Astrocyte of the hippocampus (primary cell): Measurements from ENCODE around the gene RASSF10.
A peak's percentile ranks its signal among the peaks of the same experiment; 100 is the strongest.

Experiments
- DNase-seq: peaks from one replicate; pipeline ENCODE4 v3.0.0; 2011; ENCODE audit warnings: low read depth, low spot score

RASSF10 gene

GRCh38 chr11:12994476-12994875 lies 14.6 kb upstream of the RASSF10 start:
- DNase-seq = no peak

GRCh38 chr11:12995188-12995587 lies 13.9 kb upstream of the RASSF10 start:
- DNase-seq = no peak

- no peak for DNase-seq
Observed at GRCh38 chr11:12995823-12996222, 13.3 kb upstream of the RASSF10 start.

- no peak for DNase-seq
Observed at GRCh38 chr11:12997168-12997567, 11.9 kb upstream of the RASSF10 start.

- DNase-seq = no peak
Observed at GRCh38 chr11:12998336-12998735, 10.8 kb upstream of the RASSF10 start.

GRCh38 chr11:12999597-12999996 lies 9.5 kb upstream of the RASSF10 start:
- DNase-seq = no peak

GRCh38 chr11:13000116-13000515 lies 9.0 kb upstream of the RASSF10 start:
- no peak for DNase-seq

- peak; percentile 66 for DNase-seq
Observed at GRCh38 chr11:13000721-13001120, 8.4 kb upstream of the RASSF10 start.

- DNase-seq = peak; percentile 77
Observed at GRCh38 chr11:13003736-13004493, 5.2 kb upstream of the RASSF10 start.

GRCh38 chr11:13007182-13008060 lies 1.7 kb upstream of the RASSF10 start:
- no peak for DNase-seq

GRCh38 chr11:13008061-13008435 lies 1.1 kb upstream of the RASSF10 start:
- peak; percentile 33 for DNase-seq

GRCh38 chr11:13009476-13009920 lies 382 bp downstream of the RASSF10 start:
- DNase-seq = no peak

GRCh38 chr11:13009921-13010748 lies 1.0 kb downstream of the RASSF10 start:
- DNase-seq = peak; percentile 77

- DNase-seq = peak; percentile 61
Observed at GRCh38 chr11:13010749-13011465, 1.8 kb downstream of the RASSF10 start.

GRCh38 chr11:13011466-13012055 lies 2.4 kb downstream of the RASSF10 start:
- DNase-seq = no peak

- peak; percentile 66 for DNase-seq
Observed at GRCh38 chr11:13012056-13012661, 3.0 kb downstream of the RASSF10 start.

GRCh38 chr11:13013054-13013488 lies 4.0 kb downstream of the RASSF10 start:
- DNase-seq = peak; percentile 61

GRCh38 chr11:13015753-13016152 lies 6.6 kb downstream of the RASSF10 start:
- DNase-seq = no peak

GRCh38 chr11:13016415-13016814 lies 7.3 kb downstream of the RASSF10 start:
- no peak for DNase-seq

- no peak for DNase-seq
Observed at GRCh38 chr11:13019313-13019712, 10.2 kb downstream of the RASSF10 start.
